NCI-H2227 (cell line): ENCODE measurements around the gene IRF7.
"Not testable (repeated sequence)": the region's sequence is repeated elsewhere in the genome, so short reads cannot be mapped to it uniquely, and the experiment has no call there.

Source experiments
- DNase-seq: peaks from one replicate; lab custom pipeline; 2025; ENCODE audit not compliant: unreplicated experiment; lab: John Stamatoyannopoulos, UW

Gene IRF7

GRCh38 chr11:615504-616319, at the start of gene IRF7:
IRF7 (minus strand) TSS chr11:615950; CDS start chr11:615364, 586 bp downstream.
- DNase-seq, result peak; percentile 88

- no peak for DNase-seq
Observed at GRCh38 chr11:665062-665703, 49.4 kb upstream of the IRF7 start.

GRCh38 chr11:662689-663274, 47.0 kb upstream of the IRF7 start:
- peak; percentile 50 for DNase-seq

GRCh38 chr11:660681-661444, 45.1 kb upstream of the IRF7 start:
- no peak for DNase-seq

- DNase-seq, result no peak
Observed at GRCh38 chr11:660281-660680, 44.5 kb upstream of the IRF7 start.

GRCh38 chr11:659532-660085, 43.9 kb upstream of the IRF7 start:
- DNase-seq, result no peak

- DNase-seq, result no peak
Observed at GRCh38 chr11:657691-658126, 42.0 kb upstream of the IRF7 start.

- DNase-seq, result no peak
Observed at GRCh38 chr11:656866-657265, 41.1 kb upstream of the IRF7 start.

- DNase-seq, result no peak
Observed at GRCh38 chr11:656426-656825, 40.7 kb upstream of the IRF7 start.

- no peak for DNase-seq
Observed at GRCh38 chr11:655036-655726, 39.4 kb upstream of the IRF7 start.

- not testable (repeated sequence) for DNase-seq
Observed at GRCh38 chr11:654444-654843, 38.7 kb upstream of the IRF7 start.

- no peak for DNase-seq
Observed at GRCh38 chr11:653837-654236, 38.1 kb upstream of the IRF7 start.

- DNase-seq, result not testable (repeated sequence)
Observed at GRCh38 chr11:653136-653535, 37.4 kb upstream of the IRF7 start.

GRCh38 chr11:650482-650881, 34.7 kb upstream of the IRF7 start:
- no peak for DNase-seq

- DNase-seq, result not testable (repeated sequence)
Observed at GRCh38 chr11:647672-648158, 32.0 kb upstream of the IRF7 start.

- DNase-seq, result no peak
Observed at GRCh38 chr11:646214-646613, 30.5 kb upstream of the IRF7 start.

- peak; percentile 59 for DNase-seq
Observed at GRCh38 chr11:645536-645935, 29.8 kb upstream of the IRF7 start.

GRCh38 chr11:643849-644738, 28.3 kb upstream of the IRF7 start:
- no peak for DNase-seq

GRCh38 chr11:643366-643765, 27.6 kb upstream of the IRF7 start:
- DNase-seq, result no peak
